Suprapubic skin (tissue), 3 donors: ENCODE measurements around the gene VPS13C.

Source experiments
- CTCF ChIP-seq, 2 donors: fragments of 200-600 bp in 1 of 2; fragments of 450-650 bp in 1 of 2; sonication (generic) in 1 of 2; IDR thresholded peaks; one replicate each; pipeline ENCODE4 v1.5.1; 2016 to 2019; ENCODE audit warnings: antibody characterized with exemption in 2 of 2, mild to moderate bottlenecking in 1 of 2, moderate library complexity in 1 of 2
- POLR2A ChIP-seq, 2 donors: fragments of 450-650 bp; IDR thresholded peaks; one replicate each; pipeline ENCODE4 v1.6.1; 2017; ENCODE audit warnings: antibody characterized with exemption in 2 of 2, mild to moderate bottlenecking in 2 of 2, moderate library complexity in 2 of 2

DNA sequence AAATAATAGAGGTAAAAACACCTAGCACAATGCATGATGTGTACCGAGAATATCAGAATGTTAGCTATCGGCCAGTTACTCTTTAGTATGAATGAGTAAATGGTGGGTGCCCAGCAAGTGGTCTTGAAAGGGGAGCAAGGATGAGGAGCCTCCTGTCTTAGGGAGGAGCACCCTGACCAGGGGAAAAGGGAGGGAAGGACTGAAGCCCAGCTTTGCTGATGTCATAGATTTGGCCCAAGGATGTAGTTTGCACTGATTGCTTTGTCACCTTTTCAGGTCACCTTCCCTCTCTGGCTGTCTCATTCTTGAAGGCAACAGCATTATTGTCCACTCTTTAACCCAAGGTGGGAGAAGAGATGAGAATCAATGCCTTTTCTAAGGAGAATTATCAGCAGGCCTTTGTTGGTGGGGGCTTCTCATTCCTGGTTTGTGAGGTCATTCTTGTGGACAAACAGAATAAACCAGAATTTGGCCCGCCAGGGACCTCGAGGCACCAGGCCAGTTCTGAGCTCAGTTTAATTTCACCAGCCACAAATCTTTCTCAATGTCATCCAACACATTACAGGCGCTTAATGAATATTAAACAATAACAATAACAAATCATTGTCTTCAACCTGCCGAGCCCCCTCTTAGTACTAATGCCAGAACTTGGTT, 231.3 kb downstream of the VPS13C start:
- TF ChIP-seq CTCF (IDR thresholded peaks at IDR 0.05) (no peak), POLR2A (IDR thresholded peaks at IDR 0.05) (no peak)
